IPS-20b (cell line): ENCODE results near the gene MDN1.
"Not testable (repeated sequence)": the region's sequence is repeated elsewhere in the genome, so short reads cannot be mapped to it uniquely, and the experiment has no call there.

ENCODE experiments used
- H3K27ac ChIP-seq: one replicate; pipeline ENCODE4 v1.5.1; 2013; ENCODE audit warnings: low read length
- H3K27me3 ChIP-seq: 2 replicates; pipeline ENCODE4 v1.6.1; 2013; ENCODE audit warnings: mild to moderate bottlenecking, low read length, inconsistent platforms; ENCODE audit not compliant: insufficient read depth
- H3K36me3 ChIP-seq: 2 replicates; pipeline ENCODE4 v1.6.1; 2013; ENCODE audit warnings: low read depth, mild to moderate bottlenecking, inconsistent platforms, low read length, moderate library complexity; ENCODE audit not compliant: insufficient read depth
- H3K4me1 ChIP-seq: 2 replicates; pipeline ENCODE4 v1.6.1; 2013; ENCODE audit warnings: mild to moderate bottlenecking, control low read depth, inconsistent platforms, low read length, moderate library complexity; ENCODE audit not compliant: insufficient read depth
- H3K4me3 ChIP-seq: 2 replicates; pipeline ENCODE4 v1.5.1; 2013; ENCODE audit warnings: mild to moderate bottlenecking, low read length, inconsistent platforms
- H3K9ac ChIP-seq: 2 replicates; pipeline ENCODE4 v1.6.1; 2013; ENCODE audit warnings: low read depth, mild to moderate bottlenecking, inconsistent platforms, low read length, moderate library complexity
- H3K9me3 ChIP-seq: 2 replicates; pipeline ENCODE4 v1.6.1; 2013; ENCODE audit warnings: mild to moderate bottlenecking, low read depth, low read length, inconsistent platforms; ENCODE audit not compliant: insufficient read depth

Gene MDN1

GRCh38 chr6:89640804-89641203 lies 178.8 kb downstream of the MDN1 start:
- H3K27me3 ChIP-seq: no peaks in the 10 kb centered on the region
- peaks cover 6% of the 10 kb centered on the region; the same call in 1 of the 2 replicates for H3K4me1 ChIP-seq
- no peaks in the 10 kb centered on the region for H3K9me3 ChIP-seq
- H3K9ac ChIP-seq: no peak overlapping the region
- H3K27ac ChIP-seq: no peak overlapping the region
- no peak overlapping the region for H3K4me3 ChIP-seq
- H3K36me3 ChIP-seq: peaks cover 61% of the 10 kb centered on the region

GRCh38 chr6:89638320-89639195 lies 181.0 kb downstream of the MDN1 start, which contains the start of gene LYRM2:
LYRM2 (minus strand) TSS chr6:89638747; CDS start chr6:89638716, 31 bp downstream.
- H3K4me3 ChIP-seq: peak within 1 kb of the TSS; percentile 98
- peak within 1 kb of the TSS; percentile 92 for H3K9ac ChIP-seq
- peaks cover 6% of the 10 kb centered on the region; the same call in 1 of the 2 replicates for H3K4me1 ChIP-seq
- H3K27me3 ChIP-seq: no peaks in the 10 kb centered on the region
- H3K9me3 ChIP-seq: no peaks in the 10 kb centered on the region
- H3K27ac ChIP-seq: peak within 1 kb of the TSS; percentile 74
- H3K36me3 ChIP-seq: peaks cover 53% of the 10 kb centered on the region

GRCh38 chr6:89637960-89638319 lies 181.7 kb downstream of the MDN1 start:
- no peaks in the 10 kb centered on the region for H3K27me3 ChIP-seq
- peak overlapping the region; percentile 92 for H3K9ac ChIP-seq
- H3K9me3 ChIP-seq: no peaks in the 10 kb centered on the region
- peak overlapping the region; percentile 74 for H3K27ac ChIP-seq
- H3K36me3 ChIP-seq: peaks cover 47% of the 10 kb centered on the region
- H3K4me3 ChIP-seq: peak overlapping the region; percentile 98
- peaks cover 6% of the 10 kb centered on the region; the same call in 1 of the 2 replicates for H3K4me1 ChIP-seq

- H3K27ac ChIP-seq, H3K9me3 ChIP-seq, H3K9ac ChIP-seq, H3K4me1 ChIP-seq, H3K4me3 ChIP-seq, H3K27me3 ChIP-seq: not testable (repeated sequence)
- H3K36me3 ChIP-seq: peaks cover 32% of the 10 kb centered on the region
Measured at GRCh38 chr6:89636412-89636811, 183.2 kb downstream of the MDN1 start.

GRCh38 chr6:89630488-89630887 lies 189.1 kb downstream of the MDN1 start:
- no peak overlapping the region for H3K4me3 ChIP-seq
- no peaks in the 10 kb centered on the region for H3K27me3 ChIP-seq
- H3K9me3 ChIP-seq: no peaks in the 10 kb centered on the region

GRCh38 chr6:89623749-89624148 lies 195.8 kb downstream of the MDN1 start:
- Histone ChIP-seq H3K36me3 (0 out of 2 replicates have a peak, but pooled peaks cover 3% of the 10 kb centered on the region), H3K9me3 (no peaks in the 10 kb centered on the region), H3K4me3 (no peak overlapping the region), H3K4me1 (no peaks in the 10 kb centered on the region), H3K9ac (no peak overlapping the region), H3K27ac (no peak overlapping the region), H3K27me3 (no peaks in the 10 kb centered on the region)

More at GRCh38 chr6:89630488-89630887, 189.1 kb downstream of the MDN1 start:
- Histone ChIP-seq H3K27ac (no peak overlapping the region), H3K4me1 (no peaks in the 10 kb centered on the region), H3K36me3 (peaks cover 23% of the 10 kb centered on the region; the same call in 1 of the 2 replicates), H3K9ac (no peak overlapping the region)

GRCh38 chr6:89619567-89619966 lies 200.0 kb downstream of the MDN1 start:
- H3K9me3 ChIP-seq: no peaks in the 10 kb centered on the region
- no peaks in the 10 kb centered on the region for H3K27me3 ChIP-seq
- H3K4me3 ChIP-seq: no peak overlapping the region
- no peak overlapping the region for H3K9ac ChIP-seq
- H3K27ac ChIP-seq: no peak overlapping the region
- H3K4me1 ChIP-seq: no peaks in the 10 kb centered on the region
- H3K36me3 ChIP-seq: no peaks in the 10 kb centered on the region

GRCh38 chr6:89618026-89618425 lies 201.6 kb downstream of the MDN1 start:
- Histone ChIP-seq H3K27me3 (no peaks in the 10 kb centered on the region), H3K27ac (no peak overlapping the region), H3K36me3 (no peaks in the 10 kb centered on the region), H3K4me1 (no peaks in the 10 kb centered on the region), H3K9me3 (no peaks in the 10 kb centered on the region), H3K4me3 (no peak overlapping the region), H3K9ac (no peak overlapping the region)

GRCh38 chr6:89616531-89616930 lies 203.1 kb downstream of the MDN1 start:
- H3K4me3 ChIP-seq: no peak overlapping the region
- no peak overlapping the region for H3K27ac ChIP-seq
- H3K9ac ChIP-seq: no peak overlapping the region
- no peaks in the 10 kb centered on the region for H3K4me1 ChIP-seq
- no peaks in the 10 kb centered on the region for H3K9me3 ChIP-seq
- H3K27me3 ChIP-seq: no peaks in the 10 kb centered on the region
- no peaks in the 10 kb centered on the region for H3K36me3 ChIP-seq

GRCh38 chr6:89615882-89616281 lies 203.7 kb downstream of the MDN1 start:
- no peaks in the 10 kb centered on the region for H3K36me3 ChIP-seq
- H3K9ac ChIP-seq: no peak overlapping the region
- no peaks in the 10 kb centered on the region for H3K9me3 ChIP-seq
- H3K27me3 ChIP-seq: no peaks in the 10 kb centered on the region
- no peaks in the 10 kb centered on the region for H3K4me1 ChIP-seq
- no peak overlapping the region for H3K4me3 ChIP-seq
- H3K27ac ChIP-seq: no peak overlapping the region

GRCh38 chr6:89613790-89614189 lies 205.8 kb downstream of the MDN1 start:
- Histone ChIP-seq H3K9me3 (no peaks in the 10 kb centered on the region), H3K27ac (no peak overlapping the region), H3K27me3 (no peaks in the 10 kb centered on the region), H3K36me3 (no peaks in the 10 kb centered on the region), H3K4me1 (no peaks in the 10 kb centered on the region), H3K4me3 (no peak overlapping the region), H3K9ac (no peak overlapping the region)

- H3K36me3 ChIP-seq: no peaks in the 10 kb centered on the region
- H3K27ac ChIP-seq: no peak overlapping the region
- H3K4me1 ChIP-seq: no peaks in the 10 kb centered on the region
- H3K9me3 ChIP-seq: no peaks in the 10 kb centered on the region
- no peak overlapping the region for H3K9ac ChIP-seq
- H3K4me3 ChIP-seq: no peak overlapping the region
- H3K27me3 ChIP-seq: no peaks in the 10 kb centered on the region
Measured at GRCh38 chr6:89612121-89612520, 207.5 kb downstream of the MDN1 start.
